Breast epithelium (tissue), 4 donors: ENCODE data around the gene CD247. TPM values are rescaled to one million over a fixed set of nuclear protein-coding genes. Genes with fewer than 3 reads are reported as not detected.
A peak's percentile ranks its signal among the peaks of the same experiment; 100 is the strongest.

ENCODE experiments used
- DNase-seq, 2 donors: peaks; one replicate each; pipeline ENCODE4 v3.0.0-alpha.2; 2019; ENCODE audit warnings: low spot score in 2 of 2
- H3K27ac ChIP-seq, 2 donors: fragments of 200-600 bp; sonication (generic) in 1 of 2; one replicate each; pipeline ENCODE4 v1.5.1; 2016 to 2019; ENCODE audit warnings: mild to moderate bottlenecking in 1 of 2
- H3K27me3 ChIP-seq, 2 donors: fragments of 200-600 bp; sonication (generic) in 1 of 2; one replicate each; pipeline versions ENCODE4 v1.5.1 to v1.6.0; 2017 to 2019; ENCODE audit warnings: control low read depth in 1 of 2, mild to moderate bottlenecking in 1 of 2
- H3K36me3 ChIP-seq: fragments of 200-600 bp; one replicate; pipeline ENCODE4 v1.5.1; 2019
- H3K4me1 ChIP-seq, 2 donors: fragments of 200-600 bp; sonication (generic); one replicate each; pipeline ENCODE4 v1.5.1; 2016 to 2019; ENCODE audit warnings: control low read depth in 1 of 2
- H3K4me3 ChIP-seq, 3 donors: fragments of 200-600 bp; sonication (generic); 1 replicate in 2 of 3; 2 replicates in 1 of 3; pipeline ENCODE4 v1.5.1; 2016 to 2019; ENCODE audit warnings: mild to moderate bottlenecking in 3 of 3, moderate library complexity in 2 of 3
- H3K9me3 ChIP-seq, 2 donors: fragments of 200-600 bp; sonication (generic) in 1 of 2; one replicate each; pipeline ENCODE4 v1.5.1; 2016 to 2019; ENCODE audit warnings: control low read depth in 1 of 2
- CTCF ChIP-seq, 3 donors: fragments of 450-650 bp; IDR thresholded peaks; one replicate each; pipeline ENCODE4 v1.5.1; 2016 to 2017; ENCODE audit warnings: antibody characterized with exemption in 3 of 3, mild to moderate bottlenecking in 3 of 3, moderate library complexity in 3 of 3
- POLR2A ChIP-seq: fragments of 450-650 bp; IDR thresholded peaks from one replicate; pipeline ENCODE4 v1.6.1; 2016; ENCODE audit warnings: antibody characterized with exemption, mild to moderate bottlenecking, moderate library complexity
- POLR2AphosphoS5 ChIP-seq, 3 donors: sonication (generic); formaldehyde crosslinking; IDR thresholded peaks; one replicate each; pipeline ENCODE4 v1.6.1; 2017; ENCODE audit warnings: antibody characterized with exemption in 3 of 3
- intact Hi-C: fragments of 100-400 bp; cut with DNase I; formaldehyde crosslinking; loops from one replicate; pipeline ENCODE4 v1.15.1; 2023; ENCODE audit warnings: low total_unique reads
- total RNA-seq, 3 donors: library from RNA; depleted of rRNA; stranded (reverse); fragments of >200 nt; gene quantifications; one replicate each; pipeline ENCODE4 v1.1.0, GENCODE V29; 2016

CD247 gene
- 1 to 10 TPM in 2 of 3 donors, under 1 TPM in 1; 0.80 to 2.0 (median 2.0) TPM for total RNA-seq

DNA sequence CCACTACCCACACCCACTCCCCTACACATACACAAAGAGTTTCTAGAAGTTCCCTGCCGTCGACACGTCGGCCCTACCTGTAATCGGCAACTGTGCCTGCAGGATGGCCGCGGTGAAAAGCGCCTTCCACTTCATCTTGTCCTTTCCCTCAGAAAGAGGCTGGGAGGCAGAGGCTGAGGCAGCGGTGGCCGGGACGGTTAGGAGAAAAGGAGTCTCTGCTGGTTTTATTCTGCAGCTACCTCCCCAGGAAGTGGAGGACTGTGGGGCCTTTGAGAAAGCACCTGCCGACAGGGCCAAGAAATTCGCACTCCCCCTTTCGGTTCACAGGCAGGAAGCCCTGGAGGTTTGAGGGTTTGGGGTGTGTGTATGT lies at the start of gene CD247:
Gene CD247 (minus strand): TSS at position 199 of the 370 bp plus-strand sequence. CDS start 64 bp downstream, at position 135.
- intact Hi-C loops: no loop called here
- Histone ChIP-seq H3K4me1 (no peaks in the 10 kb centered on the region), H3K9me3 (no peaks in the 10 kb centered on the region), H3K27me3 (no peaks in the 10 kb centered on the region), H3K4me3 (peak within 1 kb of the TSS in 2 of 3 donors; percentile 11 to 22), H3K36me3 (no peaks in the 10 kb centered on the region), H3K27ac (no peak within 1 kb of the TSS)
- no peak for TF ChIP-seq CTCF (IDR thresholded peaks at IDR 0.05)
- TF ChIP-seq POLR2AphosphoS5 (IDR thresholded peaks at IDR 0.05): no peak
- no peak for TF ChIP-seq POLR2A
- no peak for DNase-seq

DNA sequence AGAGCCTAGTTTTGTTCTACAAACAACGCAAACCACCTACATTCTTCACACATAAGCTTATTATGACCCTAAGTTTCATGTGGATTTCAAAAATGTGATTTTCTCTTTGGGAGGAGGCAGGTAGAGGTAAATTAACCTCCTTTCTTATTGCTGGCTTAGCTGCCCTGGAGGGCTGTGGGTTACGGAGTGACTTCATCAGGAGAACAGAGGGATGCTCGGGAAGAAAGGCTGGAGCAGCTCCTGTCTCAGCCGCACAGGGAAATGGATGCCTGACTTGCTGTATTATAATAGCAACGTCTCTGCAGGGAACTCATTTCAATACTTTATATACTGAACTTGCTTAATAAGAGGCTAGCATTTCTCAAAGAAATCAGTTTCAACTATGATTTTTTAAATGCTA lies 49.3 kb upstream of the CD247 start:
- no peaks in the 10 kb centered on the region for H3K9me3 ChIP-seq
- no peaks in the 10 kb centered on the region for H3K27me3 ChIP-seq
- H3K4me1 ChIP-seq: no peaks in the 10 kb centered on the region
- no peak overlapping the region for H3K4me3 ChIP-seq
- DNase-seq: no peak
- H3K27ac ChIP-seq: no peak overlapping the region
- TF ChIP-seq POLR2AphosphoS5 (IDR thresholded peaks at IDR 0.05): no peak
- no peak for TF ChIP-seq POLR2A
- no peak for TF ChIP-seq CTCF (IDR thresholded peaks at IDR 0.05)
- no peaks in the 10 kb centered on the region for H3K36me3 ChIP-seq
- intact Hi-C loops: no loop called here

- H3K9me3 ChIP-seq: no peaks in the 10 kb centered on the region
- H3K27ac ChIP-seq: no peak overlapping the region
- DNase-seq: no peak
- H3K27me3 ChIP-seq: no peaks in the 10 kb centered on the region
- H3K4me1 ChIP-seq: no peaks in the 10 kb centered on the region
- H3K36me3 ChIP-seq: no peaks in the 10 kb centered on the region
- no peak for TF ChIP-seq POLR2A
- TF ChIP-seq CTCF (IDR thresholded peaks at IDR 0.05): no peak
- no peak for TF ChIP-seq POLR2AphosphoS5 (IDR thresholded peaks at IDR 0.05)
- no peak overlapping the region for H3K4me3 ChIP-seq
- intact Hi-C loops: no loop called here
Observed at GRCh38 chr1:167566766-167567165, 48.4 kb upstream of the CD247 start.

GRCh38 chr1:167565922-167566321 lies 47.6 kb upstream of the CD247 start:
- H3K27ac ChIP-seq: no peak overlapping the region
- no peak for DNase-seq
- H3K36me3 ChIP-seq: no peaks in the 10 kb centered on the region
- H3K4me1 ChIP-seq: no peaks in the 10 kb centered on the region
- H3K4me3 ChIP-seq: no peak overlapping the region
- no peaks in the 10 kb centered on the region for H3K27me3 ChIP-seq
- no peaks in the 10 kb centered on the region for H3K9me3 ChIP-seq
- TF ChIP-seq CTCF (IDR thresholded peaks at IDR 0.05) (no peak), POLR2AphosphoS5 (IDR thresholded peaks at IDR 0.05) (no peak)
- intact Hi-C loops: no loop called here

- no peaks in the 10 kb centered on the region for H3K4me1 ChIP-seq
- no peak overlapping the region for H3K27ac ChIP-seq
- intact Hi-C loops: no loop called here
- peak; percentile 55 to 69 for DNase-seq
- H3K27me3 ChIP-seq: no peaks in the 10 kb centered on the region
- no peak overlapping the region for H3K4me3 ChIP-seq
- H3K36me3 ChIP-seq: no peaks in the 10 kb centered on the region
- no peaks in the 10 kb centered on the region for H3K9me3 ChIP-seq
- TF ChIP-seq CTCF (IDR thresholded peaks at IDR 0.05) (peak in 1 of 3 donors; percentile 19), POLR2AphosphoS5 (IDR thresholded peaks at IDR 0.05) (no peak)
Observed at GRCh38 chr1:167564612-167565270, 46.4 kb upstream of the CD247 start.
